GM12872 (cell line): ENCODE measurements around the gene CAPN9.

ENCODE experiments used
- TF ChIP-seq, protein P1 (sequence below): IDR thresholded peaks from 3 replicates; pipeline ENCODE4 v1.5.1; 2011; ENCODE audit warnings: low read depth, mild to moderate bottlenecking, low read length, moderate library complexity; ENCODE audit not compliant: insufficient read depth

Gene CAPN9

DNA sequence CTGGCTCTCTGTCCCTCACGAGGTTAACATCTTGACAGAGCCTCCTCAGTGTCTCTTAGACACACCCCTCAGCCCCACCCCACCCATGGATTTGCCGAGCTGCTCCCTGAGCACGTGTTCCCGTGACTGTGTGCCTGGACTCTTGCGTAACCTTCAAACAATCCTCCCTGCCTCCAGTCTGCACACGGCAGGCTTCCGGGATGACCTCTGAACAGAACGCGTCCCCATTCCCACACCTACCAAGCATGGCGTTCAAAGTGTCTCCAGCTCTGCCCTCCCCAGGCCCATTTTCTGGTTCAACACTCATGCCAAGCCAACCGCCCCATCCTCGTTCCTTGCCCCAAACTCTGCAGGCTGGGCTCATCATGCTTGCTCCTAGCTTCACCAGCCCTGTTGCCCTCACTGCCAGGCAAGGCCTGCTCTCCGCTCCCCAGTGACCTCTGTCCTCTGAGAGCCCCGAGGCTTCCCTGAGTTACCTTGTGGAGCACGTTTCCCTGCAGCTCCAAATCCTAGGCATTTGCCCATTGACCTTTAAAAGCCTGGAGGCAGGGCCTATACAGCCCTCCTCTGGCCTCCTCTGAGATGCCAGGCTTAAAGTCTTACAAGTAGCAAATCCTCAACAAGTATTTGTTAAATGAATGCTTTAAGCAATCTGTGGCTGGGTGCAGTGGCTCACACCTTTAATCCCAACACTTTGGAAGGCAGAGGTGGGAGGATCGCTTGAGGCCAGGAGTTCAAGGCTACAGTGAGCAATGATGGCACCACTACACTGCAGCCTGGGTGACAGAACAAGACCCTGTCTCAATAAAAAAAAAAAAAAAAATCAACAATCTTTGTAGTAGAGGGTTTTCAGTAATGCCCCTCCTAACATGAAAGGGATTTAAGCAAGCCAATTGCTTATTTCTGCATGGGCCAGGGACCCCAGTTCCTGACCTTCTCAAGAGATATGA, 38.3 kb upstream of the CAPN9 start:
- TF ChIP-seq, protein P1, sequence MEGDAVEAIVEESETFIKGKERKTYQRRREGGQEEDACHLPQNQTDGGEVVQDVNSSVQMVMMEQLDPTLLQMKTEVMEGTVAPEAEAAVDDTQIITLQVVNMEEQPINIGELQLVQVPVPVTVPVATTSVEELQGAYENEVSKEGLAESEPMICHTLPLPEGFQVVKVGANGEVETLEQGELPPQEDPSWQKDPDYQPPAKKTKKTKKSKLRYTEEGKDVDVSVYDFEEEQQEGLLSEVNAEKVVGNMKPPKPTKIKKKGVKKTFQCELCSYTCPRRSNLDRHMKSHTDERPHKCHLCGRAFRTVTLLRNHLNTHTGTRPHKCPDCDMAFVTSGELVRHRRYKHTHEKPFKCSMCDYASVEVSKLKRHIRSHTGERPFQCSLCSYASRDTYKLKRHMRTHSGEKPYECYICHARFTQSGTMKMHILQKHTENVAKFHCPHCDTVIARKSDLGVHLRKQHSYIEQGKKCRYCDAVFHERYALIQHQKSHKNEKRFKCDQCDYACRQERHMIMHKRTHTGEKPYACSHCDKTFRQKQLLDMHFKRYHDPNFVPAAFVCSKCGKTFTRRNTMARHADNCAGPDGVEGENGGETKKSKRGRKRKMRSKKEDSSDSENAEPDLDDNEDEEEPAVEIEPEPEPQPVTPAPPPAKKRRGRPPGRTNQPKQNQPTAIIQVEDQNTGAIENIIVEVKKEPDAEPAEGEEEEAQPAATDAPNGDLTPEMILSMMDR = no peak

DNA sequence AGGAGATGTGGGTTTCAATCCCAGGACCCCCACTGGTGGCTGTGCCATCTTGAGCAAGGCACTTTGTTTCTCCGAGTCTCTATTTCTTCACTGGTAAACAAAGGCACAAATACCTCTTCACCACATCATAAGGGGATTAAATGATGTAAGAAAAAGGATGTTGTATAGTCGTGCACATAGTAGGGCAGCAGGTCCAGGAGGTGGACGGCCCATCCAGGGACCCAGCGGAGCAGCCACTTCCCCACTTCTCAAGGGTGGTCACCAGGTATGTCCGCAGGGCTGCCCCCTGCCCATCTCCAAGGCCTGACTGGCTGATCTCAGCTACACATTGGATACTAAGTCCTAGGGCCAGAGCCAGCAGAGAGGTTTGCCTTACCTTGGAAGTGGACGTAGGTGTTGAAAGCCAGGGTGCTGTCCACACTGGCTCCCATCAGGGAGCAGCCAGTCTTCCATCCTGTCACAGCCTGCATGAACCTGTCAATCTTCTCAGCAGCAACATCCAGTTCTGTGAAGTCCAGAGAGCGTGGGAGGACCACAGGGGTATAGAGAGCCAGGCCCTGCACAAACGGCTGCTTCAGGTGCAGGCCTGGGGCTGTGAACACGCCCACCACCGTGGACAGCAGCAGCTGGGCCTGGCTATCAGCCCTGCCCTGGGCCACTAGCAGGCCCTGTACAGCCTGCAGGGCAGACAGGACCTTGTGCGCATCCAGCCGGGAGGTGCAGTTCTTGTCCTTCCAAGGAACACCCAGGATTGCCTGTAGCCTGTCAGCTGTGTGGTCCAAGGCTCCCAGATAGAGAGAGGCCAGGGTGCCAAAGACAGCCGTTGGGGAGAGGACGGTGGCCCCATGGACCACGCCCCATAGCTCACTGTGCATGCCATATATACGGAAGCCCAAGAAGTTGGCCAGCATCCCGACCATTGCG, 37.3 kb upstream of the CAPN9 start:
- TF ChIP-seq, protein P1 = no peak

DNA sequence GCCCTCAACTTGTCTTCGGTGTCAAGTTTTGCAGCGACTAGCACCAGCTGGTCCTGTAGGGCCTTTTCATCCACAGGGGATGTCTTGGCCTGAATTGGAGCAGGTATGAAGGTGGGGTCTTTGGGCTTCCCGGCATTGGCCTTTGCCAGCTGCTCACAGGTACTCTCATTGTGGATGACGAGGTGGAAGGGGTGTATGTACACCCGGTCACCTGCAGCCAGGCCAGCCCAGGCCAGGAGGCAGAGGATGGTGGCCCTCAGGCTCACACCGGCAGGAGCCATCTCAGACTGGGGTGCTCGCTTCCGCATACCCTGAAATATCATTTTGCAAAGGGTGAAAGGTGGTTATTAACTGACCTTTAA, 36.7 kb upstream of the CAPN9 start:
- TF ChIP-seq, protein P1 = no peak

DNA sequence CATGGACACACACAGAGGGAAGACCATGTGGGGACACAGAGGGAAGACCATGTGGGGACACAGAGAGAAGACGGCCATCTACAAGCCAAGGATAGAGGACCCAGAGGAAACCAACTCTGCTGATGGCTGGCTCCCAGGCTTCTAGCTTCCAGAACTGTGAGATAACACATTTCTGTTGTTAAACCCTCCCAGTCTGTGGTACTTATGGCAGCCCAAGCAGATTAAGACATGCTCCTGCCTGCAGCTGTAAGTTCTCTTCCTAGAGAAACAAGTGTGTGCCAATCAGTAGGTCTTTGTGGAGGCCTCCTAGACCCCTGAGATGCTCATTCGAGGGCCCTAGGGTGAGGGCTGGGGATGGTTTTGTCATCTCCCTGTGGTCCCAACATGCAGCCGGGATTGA, 35.9 kb upstream of the CAPN9 start:
- TF ChIP-seq, protein P1 = no peak

DNA sequence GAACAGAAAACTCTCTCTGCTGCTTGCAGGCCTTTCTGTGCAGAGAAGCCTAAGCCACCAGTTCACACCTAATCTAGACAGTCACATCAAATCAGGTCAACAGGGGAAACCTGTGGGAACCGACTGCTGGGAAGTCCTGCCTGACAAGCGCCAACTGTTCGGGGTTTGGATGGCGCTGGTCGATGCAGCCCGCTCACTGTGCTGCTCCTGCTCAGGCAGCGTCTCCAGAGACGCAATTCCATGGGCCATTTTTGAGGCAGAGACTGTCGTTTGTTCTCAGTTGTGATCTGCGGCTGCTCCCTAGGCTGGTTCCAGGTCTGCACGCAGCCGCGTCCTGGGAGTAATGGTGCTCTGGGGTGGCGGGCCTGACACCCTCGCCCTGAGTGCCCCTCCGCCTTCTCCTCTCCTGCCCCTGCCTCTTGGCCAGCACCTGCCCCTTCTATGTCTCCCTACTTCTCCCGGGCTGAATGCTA, 34.7 kb upstream of the CAPN9 start:
- TF ChIP-seq, protein P1 = no peak

DNA sequence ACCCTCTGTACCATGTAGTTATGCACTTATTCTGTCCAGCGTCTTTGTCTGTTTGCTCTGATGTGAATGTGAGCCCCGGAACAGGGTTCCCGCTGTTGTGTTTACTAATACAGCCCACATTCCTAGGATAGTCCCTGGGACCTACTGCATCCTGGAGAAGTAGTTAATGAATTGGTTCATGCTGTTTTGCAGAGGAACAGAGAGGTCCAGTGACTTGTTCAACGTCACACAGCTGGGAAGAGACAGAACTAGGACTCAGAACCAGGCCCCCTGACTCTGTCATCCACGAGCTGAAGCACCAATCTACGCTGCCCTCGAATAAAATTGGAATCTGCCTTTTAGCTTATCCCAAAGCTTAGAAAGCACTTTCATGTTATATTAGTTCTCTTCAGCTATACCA, 34.0 kb upstream of the CAPN9 start:
- TF ChIP-seq, protein P1 = no peak

DNA sequence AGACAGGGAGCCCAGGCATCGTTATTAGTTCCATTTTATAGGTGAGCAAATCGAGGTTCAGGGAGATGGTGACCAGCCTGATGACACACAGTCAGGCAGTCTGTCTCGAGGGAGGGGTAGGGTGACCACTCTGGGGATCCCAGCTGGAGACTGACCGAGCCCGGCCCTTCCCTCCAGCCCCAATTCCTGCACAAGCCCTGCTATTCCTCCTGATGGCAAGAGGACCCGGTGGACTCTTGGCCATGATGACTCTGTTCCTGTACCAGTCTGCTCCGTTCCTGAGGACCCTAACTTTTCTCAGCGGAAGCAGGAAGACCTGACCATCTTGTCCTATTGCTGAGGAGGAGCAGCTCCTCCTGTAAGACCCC, 33.7 kb upstream of the CAPN9 start:
- TF ChIP-seq, protein P1 = no peak
